ENCODE measurements around the gene ZNF536.

DNA sequence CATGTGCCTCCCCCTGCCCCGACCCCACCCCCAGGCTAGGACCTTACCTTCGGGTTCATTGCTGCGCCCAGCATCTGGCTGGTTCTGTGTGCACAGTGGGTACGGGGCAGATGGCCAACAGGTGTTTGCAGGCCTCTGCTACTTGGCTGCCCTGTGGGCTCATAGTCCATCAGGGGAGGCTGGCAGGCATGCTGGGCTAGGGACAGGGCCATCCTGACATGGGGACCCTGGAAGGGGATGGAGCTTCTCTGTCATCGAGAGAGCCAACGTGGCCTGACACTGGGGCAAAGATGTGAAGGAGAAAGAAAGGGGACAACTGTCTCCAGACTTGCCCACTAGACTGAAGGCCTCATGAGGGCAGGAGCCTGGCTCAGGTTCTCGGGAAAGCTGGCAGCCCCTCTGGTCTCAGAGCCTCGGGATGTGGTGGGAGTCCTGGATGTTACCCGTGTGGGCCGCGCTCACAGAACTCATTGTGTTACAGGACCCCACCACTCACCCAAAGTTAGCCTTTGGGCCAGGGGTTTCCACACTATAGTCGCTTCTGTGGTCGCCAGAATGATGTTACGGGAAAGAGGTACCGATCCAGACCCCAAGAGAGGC is 4.7 kb downstream of the ZNF536 start:
- TF ChIP-seq ZFP36 (IDR thresholded peaks at IDR 0.05; ENCODE audit: low read depth, low read length, partially characterized antibody) = no peak
- TF ChIP-seq ZZZ3 (IDR thresholded peaks at IDR 0.05) = no peak
